Kidney epithelial cell (primary cell): ENCODE data around the gene BDKRB2. TPM values are rescaled to one million over a fixed set of nuclear protein-coding genes. Genes with fewer than 3 reads are reported as not detected.
A peak's percentile ranks its signal among the peaks of the same experiment; 100 is the strongest.

Experiments
- DNase-seq: peaks from one replicate; pipeline ENCODE4 v3.0.0-alpha.2; 2010; ENCODE audit warnings: low read depth
- H3K27me3 ChIP-seq: 2 replicates; pipeline ENCODE4 v1.6.0; 2011; ENCODE audit warnings: low read length; ENCODE audit not compliant: control insufficient read depth, insufficient read depth
- H3K36me3 ChIP-seq: 2 replicates; pipeline ENCODE4 v1.5.1; 2011; ENCODE audit warnings: low read length; ENCODE audit not compliant: control insufficient read depth, insufficient read depth
- H3K4me3 ChIP-seq: 2 replicates; pipeline ENCODE4 v1.5.1; 2011; ENCODE audit warnings: low read depth, mild to moderate bottlenecking, control low read depth, low read length
- CTCF ChIP-seq: IDR thresholded peaks from 2 replicates; pipeline ENCODE4 v1.5.1; 2011; ENCODE audit warnings: mild to moderate bottlenecking, moderate library complexity, low read length, control low read depth, inconsistent platforms; ENCODE audit not compliant: insufficient read depth, poor library complexity, severe bottlenecking
- total RNA-seq: library from RNA; depleted of rRNA; stranded (reverse); fragments of >200 nt; gene quantifications from 2 replicates; pipeline ENCODE4 v1.2.3, GENCODE V29; 2015

Gene BDKRB2
- total RNA-seq, 1 donor from 2014 or later, result 1.2 TPM

DNA sequence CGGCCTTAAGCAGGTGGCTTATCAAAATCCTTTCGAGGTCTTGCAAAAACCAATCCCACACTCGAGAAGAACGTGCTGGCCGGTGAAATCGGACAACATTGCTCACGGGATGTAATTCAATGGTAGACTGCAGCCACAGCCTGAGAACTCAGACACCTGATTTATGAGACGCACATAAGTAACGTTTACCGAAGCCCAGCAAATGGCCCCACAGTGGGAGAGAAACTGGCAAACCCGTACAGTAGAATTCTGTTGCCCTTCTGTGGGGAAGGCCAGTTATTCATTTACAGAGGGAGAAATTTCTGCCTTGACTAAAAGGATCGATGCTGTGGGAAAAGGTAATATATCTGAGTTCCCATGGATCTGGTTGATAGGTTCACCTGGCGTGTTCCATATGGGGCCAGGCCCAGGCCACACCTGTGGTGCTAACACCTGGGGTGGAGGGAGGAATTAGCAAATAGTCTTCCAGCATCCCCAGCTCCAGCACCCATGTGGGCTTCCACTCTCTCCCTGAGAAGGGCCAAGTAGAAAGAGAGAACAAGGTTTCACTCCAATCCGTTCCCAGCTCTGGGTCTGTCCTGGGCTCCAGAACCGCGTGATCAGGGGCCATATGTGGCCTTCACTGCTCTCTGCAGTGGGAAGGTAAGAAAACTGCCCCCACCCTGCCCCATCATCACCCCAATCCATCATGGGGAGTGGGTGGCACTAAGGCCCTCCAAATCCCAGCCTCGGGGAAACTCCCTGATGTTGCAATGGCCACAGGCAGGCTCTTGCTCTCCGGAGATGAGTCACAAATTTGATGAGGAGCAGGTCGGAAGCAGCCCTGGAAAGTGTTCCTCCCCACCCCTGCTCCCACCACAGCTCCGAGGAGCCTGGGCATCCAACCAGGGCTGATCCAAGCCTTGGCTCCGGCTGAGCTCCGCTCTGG, 64.1 kb downstream of the BDKRB2 start:
- TF ChIP-seq CTCF, result no peak
- peak; percentile 86 for DNase-seq
- Histone ChIP-seq H3K4me3 (no peak overlapping the region), H3K27me3 (no peaks in the 10 kb centered on the region), H3K36me3 (no peaks in the 10 kb centered on the region)

- DNase-seq, result no peak
- no peaks in the 10 kb centered on the region for H3K27me3 ChIP-seq
- TF ChIP-seq CTCF, result no peak
- H3K36me3 ChIP-seq, result no peaks in the 10 kb centered on the region
- no peak overlapping the region for H3K4me3 ChIP-seq
Measured at GRCh38 chr14:96269359-96269710, 64.7 kb downstream of the BDKRB2 start.

DNA sequence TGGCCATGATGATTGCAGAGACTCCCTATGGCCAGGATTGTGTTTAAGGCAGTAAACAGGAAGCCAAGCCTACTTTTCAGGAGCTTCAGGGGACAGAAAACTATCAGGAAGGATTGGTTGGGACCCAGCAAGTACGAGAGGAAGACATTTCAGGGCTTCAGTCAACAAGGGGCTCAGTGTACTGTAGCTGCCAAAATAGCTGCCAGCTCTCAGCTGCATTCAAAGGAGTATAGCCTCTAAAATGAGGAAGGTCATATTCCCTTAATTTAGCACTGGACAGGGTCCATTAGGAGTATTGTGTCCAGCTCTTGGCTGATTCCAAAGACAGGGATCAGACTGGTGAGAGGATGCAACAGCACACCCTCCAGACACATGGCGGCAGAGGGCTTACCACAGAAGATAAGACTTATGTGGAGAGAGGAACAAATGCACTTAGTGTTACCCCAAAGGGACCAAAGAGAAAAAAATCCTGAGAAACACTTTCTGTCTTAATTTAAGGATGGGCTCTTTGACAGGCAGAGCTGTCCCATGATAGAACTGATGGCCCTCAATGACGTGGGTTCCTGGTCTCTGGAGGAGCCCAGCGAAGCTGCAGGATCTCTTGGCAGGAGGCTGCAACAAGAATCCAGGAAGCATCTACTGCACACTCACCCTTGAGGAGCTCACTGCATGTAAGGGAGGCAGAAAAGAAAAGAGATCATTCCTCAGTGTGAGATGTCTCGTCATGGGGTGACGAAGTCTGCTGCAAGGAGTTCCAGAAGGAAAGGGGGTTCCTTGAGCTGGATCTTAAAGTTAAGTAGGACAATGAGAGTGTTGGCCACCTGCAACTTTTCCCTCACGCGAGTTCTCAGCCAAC, 66.2 kb downstream of the BDKRB2 start:
- Histone ChIP-seq H3K4me3 (no peak overlapping the region), H3K27me3 (no peaks in the 10 kb centered on the region), H3K36me3 (no peaks in the 10 kb centered on the region)
- no peak for TF ChIP-seq CTCF
- no peak for DNase-seq

DNA sequence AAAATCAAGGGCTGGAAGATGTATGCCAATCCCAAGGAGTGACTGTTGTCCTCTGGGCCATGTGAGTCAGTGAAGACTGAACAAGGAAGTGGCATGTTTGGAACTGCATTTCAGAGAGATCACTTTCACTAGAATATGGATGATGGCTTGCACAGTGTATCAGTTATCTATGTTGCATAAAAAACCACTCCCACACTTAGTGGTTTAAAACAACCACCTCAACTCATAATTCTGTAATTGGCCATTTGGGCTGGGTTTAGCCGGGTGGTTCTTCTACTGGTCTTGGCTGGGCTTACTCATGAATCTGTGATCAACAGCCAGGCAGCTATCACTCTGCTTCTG, 66.8 kb downstream of the BDKRB2 start:
- H3K4me3 ChIP-seq, result no peak overlapping the region
- DNase-seq, result no peak
- H3K27me3 ChIP-seq, result no peaks in the 10 kb centered on the region
- no peaks in the 10 kb centered on the region for H3K36me3 ChIP-seq
- TF ChIP-seq CTCF, result no peak

DNA sequence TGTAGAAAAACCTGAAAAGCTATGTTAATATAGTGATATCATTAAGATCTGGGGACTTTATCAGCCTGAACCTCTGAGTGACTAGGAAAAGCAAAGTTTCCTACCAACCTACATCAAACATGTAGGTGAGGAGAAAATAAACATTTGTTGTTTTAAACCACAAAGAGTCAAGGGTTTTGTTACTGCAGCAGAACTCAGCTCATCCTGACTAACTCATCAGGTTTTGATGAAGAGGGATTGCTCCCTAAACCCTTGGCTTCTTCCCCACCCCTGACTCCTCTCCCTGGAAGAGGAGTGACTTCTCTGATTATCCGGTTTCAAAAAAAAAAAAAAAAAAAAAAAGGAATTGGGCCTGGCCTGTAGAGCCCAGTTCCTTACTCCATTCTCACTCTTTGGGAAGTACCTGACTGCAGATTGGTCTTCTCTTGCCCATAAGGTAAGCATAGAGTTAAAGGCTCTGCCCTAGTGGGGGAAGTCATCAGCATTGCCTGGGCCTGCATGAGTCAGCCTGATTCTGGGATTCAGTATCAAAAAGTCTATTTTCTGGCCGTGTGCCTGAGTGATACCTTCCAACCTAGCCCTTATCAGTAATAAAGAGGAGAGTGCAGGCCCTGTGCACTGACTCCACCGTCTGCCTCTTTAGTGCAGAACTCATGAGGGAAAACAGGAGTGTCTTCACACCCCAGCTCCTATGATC, 68.3 kb downstream of the BDKRB2 start:
- no peaks in the 10 kb centered on the region for H3K27me3 ChIP-seq
- H3K4me3 ChIP-seq, result no peak overlapping the region
- no peaks in the 10 kb centered on the region for H3K36me3 ChIP-seq
- no peak for DNase-seq
- TF ChIP-seq CTCF, result no peak
